Stimulated activated CD4-positive, alpha-beta T cell treated with anti-CD3 and anti-CD28 coated beads, Interleukin-1b, Interleukin-23, amount 100 ng/mL, for 24 hours (primary cell): ENCODE measurements around the gene CEP85.
"Not testable (repeated sequence)": the region's sequence is repeated elsewhere in the genome, so short reads cannot be mapped to it uniquely, and the experiment has no call there.

Experiments
- DNase-seq, 4 experiments: peaks; one replicate each; pipeline ENCODE4 v3.0.0-alpha.2; 2020; ENCODE audit warnings: low read depth in 4 of 4, low spot score in 1 of 4

Gene CEP85

GRCh38 chr1:26220199-26220912 is 13.6 kb upstream of the CEP85 start:
- no peak for DNase-seq

GRCh38 chr1:26221094-26221493 is 12.9 kb upstream of the CEP85 start:
- no peak for DNase-seq

GRCh38 chr1:26224606-26225005 is 9.4 kb upstream of the CEP85 start:
- no peak for DNase-seq

- DNase-seq: peak in 2 of 4 experiments; percentile 11 to 45
Measured at GRCh38 chr1:26225033-26225831, 8.8 kb upstream of the CEP85 start.

GRCh38 chr1:26230682-26231081 is 3.3 kb upstream of the CEP85 start:
- not testable (repeated sequence) for DNase-seq

GRCh38 chr1:26234644-26235370 is 807 bp downstream of the CEP85 start:
- peak in 3 of 4 experiments; percentile 7 to 16 (median 12) for DNase-seq

GRCh38 chr1:26237230-26237966 is 3.4 kb downstream of the CEP85 start:
- no peak for DNase-seq

- DNase-seq: no peak
Measured at GRCh38 chr1:26239936-26240335, 5.9 kb downstream of the CEP85 start.

- no peak for DNase-seq
Measured at GRCh38 chr1:26252718-26253117, 18.7 kb downstream of the CEP85 start.

GRCh38 chr1:26254404-26254803 is 20.4 kb downstream of the CEP85 start:
- DNase-seq: no peak

GRCh38 chr1:26257222-26257621 is 23.2 kb downstream of the CEP85 start:
- no peak for DNase-seq

- DNase-seq: no peak
Measured at GRCh38 chr1:26259005-26259404, 25.0 kb downstream of the CEP85 start.

GRCh38 chr1:26259578-26259977 is 25.6 kb downstream of the CEP85 start:
- no peak for DNase-seq

GRCh38 chr1:26263212-26263611 is 29.2 kb downstream of the CEP85 start:
- DNase-seq: no peak

GRCh38 chr1:26265405-26265804 is 31.4 kb downstream of the CEP85 start:
- DNase-seq: no peak

- no peak for DNase-seq
Measured at GRCh38 chr1:26268290-26269197, 34.5 kb downstream of the CEP85 start.

- DNase-seq: no peak
Measured at GRCh38 chr1:26269198-26269550, 35.2 kb downstream of the CEP85 start.

GRCh38 chr1:26274801-26275425 is 40.9 kb downstream of the CEP85 start:
- no peak for DNase-seq

GRCh38 chr1:26275580-26276431 is 41.8 kb downstream of the CEP85 start:
- DNase-seq: peak; percentile 59 to 75 (median 62)
